Measurements from ENCODE around the gene ATR. TPM values are rescaled to one million over a fixed set of nuclear protein-coding genes. Genes with fewer than 3 reads are reported as not detected.

The ATR gene
- total and polyA plus RNA-seq, 10 of the 15 experiments (the other 5 are each of a cell fraction or from before 2014, with no cell fraction given): 21.0 to 41.5 (median 30.1) TPM

DNA sequence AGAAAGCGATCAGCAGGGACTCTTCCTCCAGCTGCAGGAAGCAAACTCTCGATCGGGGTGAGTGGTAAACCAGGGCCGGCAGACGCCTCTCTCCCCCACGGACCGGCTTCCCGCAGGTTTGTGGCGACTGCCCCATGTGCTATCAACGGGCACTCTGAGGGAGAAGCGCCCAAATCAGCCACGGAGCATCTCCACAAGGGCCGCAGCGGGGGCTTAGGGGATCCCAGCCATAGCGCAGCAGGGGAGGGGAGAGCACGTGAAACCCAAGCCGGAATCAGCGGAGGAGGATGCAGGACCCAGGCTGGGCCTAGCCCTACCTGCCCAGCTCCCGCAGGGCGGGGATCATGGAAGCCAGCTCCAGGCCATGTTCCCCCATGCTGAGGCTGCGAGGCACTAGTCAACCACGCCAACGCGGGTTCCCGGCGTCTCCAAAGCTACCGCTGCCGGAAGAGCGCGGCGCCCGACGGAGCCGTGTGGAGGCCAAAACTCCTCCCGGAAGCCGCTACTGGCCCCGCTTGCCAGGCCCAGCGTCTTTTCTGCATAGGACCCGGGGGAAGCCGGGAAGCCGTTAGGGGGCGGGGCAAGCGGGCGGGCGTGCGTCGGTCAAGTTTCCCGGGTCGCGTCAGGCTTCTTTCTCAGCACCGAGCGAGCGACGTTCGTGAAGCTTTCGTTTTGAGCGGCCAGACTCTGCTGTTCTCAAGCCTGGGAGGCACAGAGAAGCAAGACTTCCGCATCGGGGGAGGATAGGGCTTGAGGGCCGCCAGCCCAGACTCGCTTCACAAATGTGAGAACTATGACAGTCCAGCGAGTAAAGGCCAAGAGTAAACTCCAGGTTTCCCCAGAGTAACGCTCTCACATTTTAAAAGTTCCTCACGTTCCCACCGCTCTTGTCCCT, at the start of gene ATR (continued):
- peak; percentile 72 for TF ChIP-seq ATF7 (IDR thresholded peaks at IDR 0.05; ENCODE audit: low read depth)
- TF ChIP-seq PAX8 (IDR thresholded peaks at IDR 0.05): no peak
- peak; percentile 81 for TF ChIP-seq CREM (IDR thresholded peaks at IDR 0.05; ENCODE audit: low read depth)
- TF ChIP-seq ETV6 (conservative IDR thresholded peaks at IDR 0.05 in 1 of 2, IDR thresholded peaks at IDR 0.05 in 1 of 2; ENCODE audit: borderline replicate concordance in 1 of 2, low read depth in 1 of 2): no peak; a peak in 1 of 4 replicates
- TF ChIP-seq FOS (IDR thresholded peaks at IDR 0.05; ENCODE audit: borderline replicate concordance, extremely low read depth, insufficient read length): no peak
- peak; percentile 99 for TF ChIP-seq MXI1 (IDR thresholded peaks at IDR 0.05; ENCODE audit: low read depth, low read length)
- TF ChIP-seq SREBF2 (IDR thresholded peaks at IDR 0.05; ENCODE audit: low read length): no peak
- TF ChIP-seq NFYB (IDR thresholded peaks at IDR 0.05; ENCODE audit: insufficient read depth, low read depth, low read length): peak; percentile 42; the same call in 1 of the 2 replicates
- TF ChIP-seq KAT2A (conservative IDR thresholded peaks at IDR 0.05; ENCODE audit: control insufficient read depth, low read depth, low read length): no peak
- TF ChIP-seq NR2F1 (conservative IDR thresholded peaks at IDR 0.05): peak; percentile 77
- TF ChIP-seq SREBF1 (IDR thresholded peaks at IDR 0.05; ENCODE audit: low read length): peak; percentile 27; the same call in 1 of the 2 replicates
- peak; percentile 41 for TF ChIP-seq SIX5 (IDR thresholded peaks at IDR 0.05; ENCODE audit: low read depth, low read length, severe bottlenecking)
- peak; percentile 80; the same call in 1 of the 2 replicates for TF ChIP-seq TCF7 (IDR thresholded peaks at IDR 0.05; ENCODE audit: borderline replicate concordance)
- TF ChIP-seq TCF3 (IDR thresholded peaks at IDR 0.05; ENCODE audit: borderline replicate concordance, insufficient read depth, low read depth, low read length): peak; percentile 43; the same call in 1 of the 2 replicates
- no peak for TF ChIP-seq EZH2 (IDR thresholded peaks at IDR 0.05; ENCODE audit: borderline replicate concordance, control insufficient read depth, low read depth, low read length)
- TF ChIP-seq, protein P1, sequence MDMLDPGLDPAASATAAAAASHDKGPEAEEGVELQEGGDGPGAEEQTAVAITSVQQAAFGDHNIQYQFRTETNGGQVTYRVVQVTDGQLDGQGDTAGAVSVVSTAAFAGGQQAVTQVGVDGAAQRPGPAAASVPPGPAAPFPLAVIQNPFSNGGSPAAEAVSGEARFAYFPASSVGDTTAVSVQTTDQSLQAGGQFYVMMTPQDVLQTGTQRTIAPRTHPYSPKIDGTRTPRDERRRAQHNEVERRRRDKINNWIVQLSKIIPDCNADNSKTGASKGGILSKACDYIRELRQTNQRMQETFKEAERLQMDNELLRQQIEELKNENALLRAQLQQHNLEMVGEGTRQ (IDR thresholded peaks at IDR 0.05; ENCODE audit: borderline replicate concordance, low read depth, low read length): no peak
- TF ChIP-seq, protein P2, sequence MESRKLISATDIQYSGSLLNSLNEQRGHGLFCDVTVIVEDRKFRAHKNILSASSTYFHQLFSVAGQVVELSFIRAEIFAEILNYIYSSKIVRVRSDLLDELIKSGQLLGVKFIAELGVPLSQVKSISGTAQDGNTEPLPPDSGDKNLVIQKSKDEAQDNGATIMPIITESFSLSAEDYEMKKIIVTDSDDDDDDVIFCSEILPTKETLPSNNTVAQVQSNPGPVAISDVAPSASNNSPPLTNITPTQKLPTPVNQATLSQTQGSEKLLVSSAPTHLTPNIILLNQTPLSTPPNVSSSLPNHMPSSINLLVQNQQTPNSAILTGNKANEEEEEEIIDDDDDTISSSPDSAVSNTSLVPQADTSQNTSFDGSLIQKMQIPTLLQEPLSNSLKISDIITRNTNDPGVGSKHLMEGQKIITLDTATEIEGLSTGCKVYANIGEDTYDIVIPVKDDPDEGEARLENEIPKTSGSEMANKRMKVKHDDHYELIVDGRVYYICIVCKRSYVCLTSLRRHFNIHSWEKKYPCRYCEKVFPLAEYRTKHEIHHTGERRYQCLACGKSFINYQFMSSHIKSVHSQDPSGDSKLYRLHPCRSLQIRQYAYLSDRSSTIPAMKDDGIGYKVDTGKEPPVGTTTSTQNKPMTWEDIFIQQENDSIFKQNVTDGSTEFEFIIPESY (IDR thresholded peaks at IDR 0.05): no peak
- TF ChIP-seq, protein P3, sequence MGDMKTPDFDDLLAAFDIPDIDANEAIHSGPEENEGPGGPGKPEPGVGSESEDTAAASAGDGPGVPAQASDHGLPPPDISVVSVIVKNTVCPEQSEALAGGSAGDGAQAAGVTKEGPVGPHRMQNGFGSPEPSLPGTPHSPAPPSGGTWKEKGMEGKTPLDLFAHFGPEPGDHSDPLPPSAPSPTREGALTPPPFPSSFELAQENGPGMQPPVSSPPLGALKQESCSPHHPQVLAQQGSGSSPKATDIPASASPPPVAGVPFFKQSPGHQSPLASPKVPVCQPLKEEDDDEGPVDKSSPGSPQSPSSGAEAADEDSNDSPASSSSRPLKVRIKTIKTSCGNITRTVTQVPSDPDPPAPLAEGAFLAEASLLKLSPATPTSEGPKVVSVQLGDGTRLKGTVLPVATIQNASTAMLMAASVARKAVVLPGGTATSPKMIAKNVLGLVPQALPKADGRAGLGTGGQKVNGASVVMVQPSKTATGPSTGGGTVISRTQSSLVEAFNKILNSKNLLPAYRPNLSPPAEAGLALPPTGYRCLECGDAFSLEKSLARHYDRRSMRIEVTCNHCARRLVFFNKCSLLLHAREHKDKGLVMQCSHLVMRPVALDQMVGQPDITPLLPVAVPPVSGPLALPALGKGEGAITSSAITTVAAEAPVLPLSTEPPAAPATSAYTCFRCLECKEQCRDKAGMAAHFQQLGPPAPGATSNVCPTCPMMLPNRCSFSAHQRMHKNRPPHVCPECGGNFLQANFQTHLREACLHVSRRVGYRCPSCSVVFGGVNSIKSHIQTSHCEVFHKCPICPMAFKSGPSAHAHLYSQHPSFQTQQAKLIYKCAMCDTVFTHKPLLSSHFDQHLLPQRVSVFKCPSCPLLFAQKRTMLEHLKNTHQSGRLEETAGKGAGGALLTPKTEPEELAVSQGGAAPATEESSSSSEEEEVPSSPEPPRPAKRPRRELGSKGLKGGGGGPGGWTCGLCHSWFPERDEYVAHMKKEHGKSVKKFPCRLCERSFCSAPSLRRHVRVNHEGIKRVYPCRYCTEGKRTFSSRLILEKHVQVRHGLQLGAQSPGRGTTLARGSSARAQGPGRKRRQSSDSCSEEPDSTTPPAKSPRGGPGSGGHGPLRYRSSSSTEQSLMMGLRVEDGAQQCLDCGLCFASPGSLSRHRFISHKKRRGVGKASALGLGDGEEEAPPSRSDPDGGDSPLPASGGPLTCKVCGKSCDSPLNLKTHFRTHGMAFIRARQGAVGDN (IDR thresholded peaks at IDR 0.05): peak; percentile 80
- TF ChIP-seq ZNF384 (IDR thresholded peaks at IDR 0.05; ENCODE audit: borderline replicate concordance, low read depth, low read length): no peak
- peak; percentile 73 for TF ChIP-seq EED (IDR thresholded peaks at IDR 0.05; ENCODE audit: low read depth)
- TF ChIP-seq, protein P4, sequence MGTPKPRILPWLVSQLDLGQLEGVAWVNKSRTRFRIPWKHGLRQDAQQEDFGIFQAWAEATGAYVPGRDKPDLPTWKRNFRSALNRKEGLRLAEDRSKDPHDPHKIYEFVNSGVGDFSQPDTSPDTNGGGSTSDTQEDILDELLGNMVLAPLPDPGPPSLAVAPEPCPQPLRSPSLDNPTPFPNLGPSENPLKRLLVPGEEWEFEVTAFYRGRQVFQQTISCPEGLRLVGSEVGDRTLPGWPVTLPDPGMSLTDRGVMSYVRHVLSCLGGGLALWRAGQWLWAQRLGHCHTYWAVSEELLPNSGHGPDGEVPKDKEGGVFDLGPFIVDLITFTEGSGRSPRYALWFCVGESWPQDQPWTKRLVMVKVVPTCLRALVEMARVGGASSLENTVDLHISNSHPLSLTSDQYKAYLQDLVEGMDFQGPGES (IDR thresholded peaks at IDR 0.05): no peak
